ENCODE data around the gene PRKAR2B. TPM values are rescaled to one million over a fixed set of nuclear protein-coding genes. Genes with fewer than 3 reads are reported as not detected.

PRKAR2B gene
- total and polyA plus RNA-seq, 2 donors (not counting 1 experiment from before 2014, with no cell fraction given), result 0.07 to 0.81 TPM

DNA sequence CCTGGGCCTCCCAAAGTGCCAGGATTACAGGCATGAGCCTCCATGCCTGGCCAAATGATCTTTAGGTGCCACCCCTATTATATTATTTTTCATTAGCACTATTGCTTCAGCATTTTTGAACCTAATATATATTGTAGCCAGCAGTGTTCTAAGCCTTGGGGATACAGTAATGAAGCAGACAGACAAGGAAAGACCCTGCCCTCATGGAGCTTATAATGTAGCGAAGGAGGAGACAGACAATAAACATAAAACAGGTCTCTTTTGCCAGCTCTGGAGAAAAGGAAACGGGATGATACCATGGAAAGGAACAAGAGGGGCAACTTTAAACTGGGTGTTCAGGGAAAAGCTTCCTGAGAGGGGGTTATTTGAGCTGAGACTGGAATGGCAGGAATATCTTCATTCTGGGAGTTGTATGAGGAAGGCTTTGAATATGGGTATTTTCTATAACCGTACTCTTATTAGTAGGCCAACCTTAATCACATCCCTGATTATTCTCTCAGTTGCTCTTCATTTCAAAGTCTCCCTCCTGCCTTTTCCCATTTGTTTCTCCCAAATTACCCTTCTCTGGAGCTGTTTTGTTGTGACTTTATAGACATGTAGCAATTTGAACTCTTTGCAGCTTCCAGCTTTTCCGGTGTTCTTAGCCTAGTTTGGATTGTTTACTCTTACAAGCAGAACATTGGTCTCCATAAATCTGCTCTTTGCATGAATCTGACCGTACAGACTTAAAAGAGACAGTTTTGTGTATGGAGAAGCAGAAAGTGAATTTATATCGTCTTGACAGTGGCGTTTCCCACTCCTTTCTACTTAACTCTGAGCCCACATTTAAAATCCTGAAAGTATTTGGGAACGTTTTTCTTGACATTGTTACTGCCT is 19.0 kb downstream of the PRKAR2B start:
- H3K27ac Mint-ChIP-seq, result no peak overlapping the region
- no peaks in the 10 kb centered on the region for H4K20me1 ChIP-seq (ENCODE audit: control insufficient read depth, insufficient read depth, low read length, poor library complexity, severe bottlenecking)
- no peak overlapping the region for H2AFZ ChIP-seq (ENCODE audit: insufficient read depth, low read depth, low read length, poor library complexity, severe bottlenecking)
- no peak for DNase-seq
- peaks cover 10% of the 10 kb centered on the region for H3K27me3 Mint-ChIP-seq
- H3K9ac ChIP-seq (ENCODE audit: low read length), result no peak overlapping the region
- H3K4me1 ChIP-seq (ENCODE audit: control insufficient read depth in 2 of 2, insufficient read depth in 2 of 2, low read length in 2 of 2), result no peaks in the 10 kb centered on the region
- no peaks in the 10 kb centered on the region for H3K4me1 Mint-ChIP-seq
- no peak overlapping the region for H3K4me3 ChIP-seq (ENCODE audit: control extremely low read depth in 1 of 5, extremely low read depth in 1 of 5, insufficient read depth in 1 of 5, low read depth in 2 of 5, low read length in 4 of 5)
- 100% methylated on average over 1 of the region's 8 CpGs for WGBS (ENCODE audit: insufficient coverage)
- H3K36me3 ChIP-seq (replicated peaks in 1 of 2; ENCODE audit: control extremely low read depth in 1 of 2, control insufficient read depth in 1 of 2, extremely low read depth in 1 of 2, insufficient read depth in 2 of 2, low read length in 1 of 2), result no peaks in the 10 kb centered on the region
- no peaks in the 10 kb centered on the region for H3K9me3 ChIP-seq (ENCODE audit: control extremely low read depth in 1 of 3, control insufficient read depth in 2 of 3, insufficient read depth in 1 of 3, low read length in 2 of 3)
- no peaks in the 10 kb centered on the region for H3K27me3 ChIP-seq (replicated peaks in 1 of 4; ENCODE audit: control extremely low read depth in 1 of 4, control insufficient read depth in 3 of 4, insufficient read depth in 4 of 4, low read length in 3 of 4)
- no peaks in the 10 kb centered on the region for H3K9me3 Mint-ChIP-seq (ENCODE audit: insufficient read depth)
- no peaks in the 10 kb centered on the region for H3K79me2 ChIP-seq (ENCODE audit: control insufficient read depth, insufficient read depth, low read length)
- TF ChIP-seq EZH2 (IDR thresholded peaks at IDR 0.05; ENCODE audit: borderline replicate concordance, insufficient read depth, low read depth, low read length, poor library complexity, severe bottlenecking), result no peak
- no peak for TF ChIP-seq CTCF (IDR thresholded peaks at IDR 0.05)
- intact Hi-C loops (cut with micrococcal nuclease), result no loop called here
- ATAC-seq (ENCODE audit: low read depth), result no peak
- POLR2A ChIA-PET, result no interaction called here
- CTCF ChIA-PET, result interaction anchor here (1.5 kb wide), 1 partner anchor 10 kb away, joined by 5 read pairs; no protein-coding TSS in a partner anchor
- H3K4me2 ChIP-seq (replicated peaks; ENCODE audit: low read depth, low read length, poor library complexity, severe bottlenecking), result no peak overlapping the region
- H3K4me3 Mint-ChIP-seq, result no peak overlapping the region
- no peak overlapping the region for H3K27ac ChIP-seq (ENCODE audit: low read length in 2 of 2)

DNA sequence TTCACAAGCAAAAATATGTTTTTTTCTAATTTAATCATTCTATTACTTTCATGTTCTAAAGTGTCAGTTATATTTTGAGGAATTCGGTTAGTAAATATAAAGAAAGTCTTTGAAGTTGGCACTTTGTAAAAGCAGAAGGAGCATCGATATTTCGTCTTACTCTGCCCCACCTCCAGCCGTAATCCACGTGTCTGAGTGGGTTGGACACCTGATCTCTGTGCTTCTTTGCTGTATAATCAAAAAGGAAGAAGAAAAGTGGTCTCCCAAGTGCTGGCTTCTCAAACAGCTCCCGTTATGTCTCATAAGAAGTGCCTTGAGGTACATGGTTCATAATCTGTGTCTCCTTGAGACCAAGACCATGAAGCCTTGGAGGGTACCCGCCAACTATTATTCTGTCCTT is 19.8 kb downstream of the PRKAR2B start:
- H3K9ac ChIP-seq (ENCODE audit: low read length), result no peak overlapping the region
- H3K36me3 ChIP-seq (replicated peaks in 1 of 2; ENCODE audit: control extremely low read depth in 1 of 2, control insufficient read depth in 1 of 2, extremely low read depth in 1 of 2, insufficient read depth in 2 of 2, low read length in 1 of 2), result no peaks in the 10 kb centered on the region
- no peaks in the 10 kb centered on the region for H3K79me2 ChIP-seq (ENCODE audit: control insufficient read depth, insufficient read depth, low read length)
- no peak for ATAC-seq (ENCODE audit: low read depth)
- CTCF ChIA-PET, result interaction anchor here (1.5 kb wide), 1 partner anchor 11 kb away, joined by 5 read pairs; no protein-coding TSS in a partner anchor
- H3K27ac Mint-ChIP-seq, result no peak overlapping the region
- H3K4me3 Mint-ChIP-seq, result no peak overlapping the region
- no peaks in the 10 kb centered on the region for H3K9me3 Mint-ChIP-seq (ENCODE audit: insufficient read depth)
- H2AFZ ChIP-seq (ENCODE audit: insufficient read depth, low read depth, low read length, poor library complexity, severe bottlenecking), result no peak overlapping the region
- no peaks in the 10 kb centered on the region for H3K4me1 ChIP-seq (ENCODE audit: control insufficient read depth in 2 of 2, insufficient read depth in 2 of 2, low read length in 2 of 2)
- H3K27me3 Mint-ChIP-seq, result peaks cover 10% of the 10 kb centered on the region
- POLR2A ChIA-PET, result no interaction called here
- peaks cover 4% of the 10 kb centered on the region for H3K4me1 Mint-ChIP-seq
- intact Hi-C loops (cut with micrococcal nuclease), result no loop called here
- WGBS (ENCODE audit: insufficient coverage), result 83% methylated on average over 1 of the region's 7 CpGs
- H3K27ac ChIP-seq (ENCODE audit: low read length in 2 of 2), result no peak overlapping the region
- TF ChIP-seq EZH2 (IDR thresholded peaks at IDR 0.05; ENCODE audit: borderline replicate concordance, insufficient read depth, low read depth, low read length, poor library complexity, severe bottlenecking), result no peak
- no peak overlapping the region for H3K4me2 ChIP-seq (replicated peaks; ENCODE audit: low read depth, low read length, poor library complexity, severe bottlenecking)
- H4K20me1 ChIP-seq (ENCODE audit: control insufficient read depth, insufficient read depth, low read length, poor library complexity, severe bottlenecking), result no peaks in the 10 kb centered on the region
- H3K9me3 ChIP-seq (ENCODE audit: control extremely low read depth in 1 of 3, control insufficient read depth in 2 of 3, insufficient read depth in 1 of 3, low read length in 2 of 3), result no peaks in the 10 kb centered on the region
- no peaks in the 10 kb centered on the region for H3K27me3 ChIP-seq (replicated peaks in 1 of 4; ENCODE audit: control extremely low read depth in 1 of 4, control insufficient read depth in 3 of 4, insufficient read depth in 4 of 4, low read length in 3 of 4)
- no peak for DNase-seq
- no peak overlapping the region for H3K4me3 ChIP-seq (ENCODE audit: control extremely low read depth in 1 of 5, extremely low read depth in 1 of 5, insufficient read depth in 1 of 5, low read depth in 2 of 5, low read length in 4 of 5)
